Measurements from ENCODE around the gene SEMA3D. TPM values are rescaled to one million over a fixed set of nuclear protein-coding genes. Genes with fewer than 3 reads are reported as not detected.

SEMA3D gene
- total RNA-seq, 1 donor from 2014 or later, result 13.6 TPM

DNA sequence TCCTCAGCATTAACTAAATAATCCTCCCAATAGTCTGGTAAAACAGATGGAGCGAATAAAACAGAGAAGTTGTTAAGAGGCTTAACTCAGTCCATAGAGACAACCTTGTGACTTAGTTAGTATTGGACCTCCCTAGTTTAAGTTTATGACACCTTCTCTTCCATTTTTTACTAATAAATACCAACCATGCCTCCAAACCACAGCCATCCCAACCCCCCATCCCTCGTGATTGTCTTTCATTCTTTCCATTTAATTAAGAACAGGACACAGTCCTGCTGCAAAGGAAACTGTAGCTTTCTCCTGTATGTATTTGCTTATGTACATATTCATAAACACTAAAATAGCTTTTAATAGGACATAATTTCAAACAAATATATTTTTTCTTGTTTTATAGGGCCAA, 238.2 kb downstream of the SEMA3D start:
- H3K9me3 ChIP-seq, result no peaks in the 10 kb centered on the region
- no peak overlapping the region for H3K4me3 ChIP-seq
- no peaks in the 10 kb centered on the region for H3K4me1 ChIP-seq
- no peak overlapping the region for H3K27ac ChIP-seq
- TF ChIP-seq, protein P1, sequence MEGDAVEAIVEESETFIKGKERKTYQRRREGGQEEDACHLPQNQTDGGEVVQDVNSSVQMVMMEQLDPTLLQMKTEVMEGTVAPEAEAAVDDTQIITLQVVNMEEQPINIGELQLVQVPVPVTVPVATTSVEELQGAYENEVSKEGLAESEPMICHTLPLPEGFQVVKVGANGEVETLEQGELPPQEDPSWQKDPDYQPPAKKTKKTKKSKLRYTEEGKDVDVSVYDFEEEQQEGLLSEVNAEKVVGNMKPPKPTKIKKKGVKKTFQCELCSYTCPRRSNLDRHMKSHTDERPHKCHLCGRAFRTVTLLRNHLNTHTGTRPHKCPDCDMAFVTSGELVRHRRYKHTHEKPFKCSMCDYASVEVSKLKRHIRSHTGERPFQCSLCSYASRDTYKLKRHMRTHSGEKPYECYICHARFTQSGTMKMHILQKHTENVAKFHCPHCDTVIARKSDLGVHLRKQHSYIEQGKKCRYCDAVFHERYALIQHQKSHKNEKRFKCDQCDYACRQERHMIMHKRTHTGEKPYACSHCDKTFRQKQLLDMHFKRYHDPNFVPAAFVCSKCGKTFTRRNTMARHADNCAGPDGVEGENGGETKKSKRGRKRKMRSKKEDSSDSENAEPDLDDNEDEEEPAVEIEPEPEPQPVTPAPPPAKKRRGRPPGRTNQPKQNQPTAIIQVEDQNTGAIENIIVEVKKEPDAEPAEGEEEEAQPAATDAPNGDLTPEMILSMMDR (IDR thresholded peaks at IDR 0.05), result no peak
- intact Hi-C loops (cut with DNase I), result no loop called here
- ATAC-seq, result no peak
- H3K36me3 ChIP-seq, result no peaks in the 10 kb centered on the region
- DNase-seq, result no peak
- H3K27me3 ChIP-seq, result no peaks in the 10 kb centered on the region

DNA sequence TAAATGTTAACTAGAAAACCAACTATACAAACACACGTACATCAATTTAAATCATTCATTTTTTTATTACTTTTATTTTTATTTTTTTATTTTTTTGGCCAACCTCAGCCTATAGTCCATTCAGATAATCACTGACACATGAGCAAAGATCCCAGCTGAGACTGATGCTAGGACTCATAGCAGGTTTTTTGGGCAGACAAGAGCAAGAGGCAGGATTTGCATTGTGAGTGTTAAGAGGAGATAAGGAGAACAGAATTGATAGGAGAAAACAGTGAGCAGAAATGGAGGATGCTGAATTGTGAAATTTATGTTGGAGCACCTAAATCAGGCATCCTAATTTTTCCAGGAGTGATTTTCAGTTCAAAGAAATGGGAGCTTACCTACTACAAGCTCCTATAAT, 240.3 kb downstream of the SEMA3D start:
- TF ChIP-seq, protein P1 (IDR thresholded peaks at IDR 0.05), result no peak
- intact Hi-C loops (cut with DNase I), result no loop called here

More for the DNA sequence above, 240.3 kb downstream of the SEMA3D start:
- no peaks in the 10 kb centered on the region for H3K4me1 ChIP-seq
- no peak overlapping the region for H3K27ac ChIP-seq
- no peaks in the 10 kb centered on the region for H3K27me3 ChIP-seq
- no peaks in the 10 kb centered on the region for H3K36me3 ChIP-seq
- no peak overlapping the region for H3K4me3 ChIP-seq
- ATAC-seq (no peak), DNase-seq (no peak)
- H3K9me3 ChIP-seq, result no peaks in the 10 kb centered on the region
